HG03280 (cell line): ENCODE data around the gene SEC63.
"Not testable (repeated sequence)": the region's sequence is repeated elsewhere in the genome, so short reads cannot be mapped to it uniquely, and the experiment has no call there.

Experiments
- ATAC-seq: cut with Tn5 transposase; IDR thresholded peaks from one replicate; pipeline ENCODE4 v1.9.1; 2021; ENCODE audit warnings: mild to moderate bottlenecking, moderate library complexity; ENCODE audit not compliant: unreplicated experiment

SEC63 gene

DNA sequence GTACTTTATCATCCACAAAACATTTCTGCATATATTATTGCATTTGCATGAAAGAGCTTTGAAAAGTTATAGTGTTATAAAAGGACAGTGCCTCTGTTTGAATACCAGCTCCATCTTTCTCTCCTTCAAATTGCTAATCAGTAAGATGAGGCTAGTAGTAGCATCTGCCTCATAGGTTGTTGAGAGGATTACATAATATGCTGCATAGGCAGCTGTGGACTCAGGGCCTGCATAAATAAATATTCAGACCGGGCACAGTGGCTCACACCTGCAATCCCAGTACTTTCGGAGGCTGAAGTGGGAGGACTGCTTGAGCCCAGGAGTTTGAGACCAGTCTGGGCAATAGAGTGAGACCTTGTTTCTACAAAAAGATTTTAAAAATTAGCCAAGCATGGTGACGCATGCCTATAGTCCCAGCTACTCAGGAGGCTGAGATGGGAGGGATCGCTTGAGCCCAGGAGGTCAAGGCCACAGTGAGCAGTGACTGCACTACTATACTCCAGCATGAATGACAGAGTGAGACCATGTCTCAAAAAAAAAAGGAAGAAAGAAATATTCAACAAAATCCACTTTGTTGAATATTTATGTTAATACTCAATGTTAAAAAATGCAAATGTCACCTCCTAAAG, 18.3 kb upstream of the SEC63 start:
- no peak for ATAC-seq

DNA sequence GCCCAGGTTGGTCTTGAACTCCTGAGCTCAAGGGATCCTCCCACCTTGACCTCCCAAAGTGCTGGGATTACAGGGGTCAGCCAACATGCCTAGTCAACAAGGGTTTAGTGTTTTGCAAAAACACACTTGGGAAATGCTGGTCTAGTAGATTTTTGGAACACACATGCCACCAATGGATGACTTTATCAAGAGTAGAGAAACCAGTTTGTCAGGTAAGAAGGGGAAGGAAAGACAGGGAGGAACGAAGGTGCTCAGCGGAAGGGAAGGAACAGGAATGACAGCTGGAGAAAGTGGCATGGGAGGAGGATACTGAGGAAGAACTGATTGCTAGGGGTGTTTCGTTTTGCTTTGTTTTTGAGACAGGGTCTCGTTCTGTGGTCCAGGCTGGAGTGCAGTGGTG, 15.6 kb upstream of the SEC63 start:
- ATAC-seq = no peak

DNA sequence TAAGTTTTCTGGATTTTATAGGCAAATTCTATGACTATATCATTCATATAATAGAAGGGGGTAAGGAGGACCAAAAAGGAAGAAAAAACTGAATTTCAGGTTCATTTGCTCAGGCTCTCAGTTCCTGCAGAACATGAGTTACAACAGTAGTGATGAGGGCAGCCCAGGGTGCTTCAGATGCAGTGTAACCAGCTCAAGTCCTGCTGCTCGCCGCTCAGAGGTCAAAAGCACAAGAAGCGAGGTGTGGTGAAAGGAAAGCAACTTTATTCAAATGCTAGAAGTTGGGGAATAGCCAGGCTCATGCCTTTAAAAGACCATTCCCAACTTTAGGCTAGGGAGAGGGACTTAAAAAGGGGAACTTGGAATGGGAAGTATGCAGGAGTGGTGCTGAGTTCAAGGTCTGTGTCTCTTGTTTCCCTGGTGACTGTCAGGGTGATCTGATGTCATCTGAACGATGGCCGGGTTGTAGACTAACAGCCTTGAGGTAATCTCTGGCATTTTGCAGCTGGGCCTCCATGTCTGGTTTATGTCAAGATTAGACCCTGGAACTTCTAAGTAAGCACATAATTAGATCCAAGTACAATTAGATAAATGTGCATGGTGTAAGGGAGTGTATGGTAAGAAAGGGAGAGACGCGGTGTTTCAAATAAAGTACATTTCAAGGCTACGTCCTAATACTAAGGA, 14.5 kb upstream of the SEC63 start:
- ATAC-seq = no peak

DNA sequence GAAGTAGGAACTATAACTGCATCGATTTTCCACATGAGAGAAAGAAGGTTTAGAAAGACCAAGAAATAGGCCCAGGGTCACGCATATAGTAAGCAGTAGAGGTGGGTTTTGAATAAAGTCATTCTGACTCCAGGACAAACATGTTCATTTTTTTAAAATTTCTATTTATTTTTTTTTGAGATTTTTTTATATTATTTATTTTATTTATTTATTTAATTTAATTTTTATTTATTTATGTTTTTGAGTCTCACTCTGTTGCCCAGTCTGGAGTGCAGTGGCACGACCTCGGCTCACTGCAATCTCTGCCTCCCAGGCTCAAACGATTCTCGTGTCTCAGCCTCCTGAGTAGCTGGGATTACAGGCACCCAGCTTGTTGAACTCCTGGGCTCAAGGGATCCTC, 13.2 kb upstream of the SEC63 start:
- no peak for ATAC-seq

DNA sequence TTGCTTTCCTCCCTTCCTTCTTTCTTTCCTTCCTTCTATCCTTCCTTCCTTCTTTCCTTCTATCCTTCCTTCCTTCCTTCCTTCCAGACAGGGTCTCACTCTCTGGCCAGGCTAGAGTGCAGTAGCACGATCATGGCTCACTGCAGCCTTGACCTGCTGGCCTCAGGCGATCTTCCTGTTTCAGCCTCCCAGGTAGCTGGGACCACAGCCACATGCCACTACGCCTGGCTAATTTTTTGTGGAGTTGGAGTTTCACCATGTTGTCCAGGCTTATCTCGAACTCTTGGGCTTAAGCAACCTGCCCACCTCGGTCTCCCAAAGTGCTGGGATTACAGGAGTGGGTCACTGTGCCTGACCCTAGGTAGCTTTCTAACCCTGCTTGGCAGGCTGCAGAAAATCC, 12.2 kb upstream of the SEC63 start:
- ATAC-seq = no peak

DNA sequence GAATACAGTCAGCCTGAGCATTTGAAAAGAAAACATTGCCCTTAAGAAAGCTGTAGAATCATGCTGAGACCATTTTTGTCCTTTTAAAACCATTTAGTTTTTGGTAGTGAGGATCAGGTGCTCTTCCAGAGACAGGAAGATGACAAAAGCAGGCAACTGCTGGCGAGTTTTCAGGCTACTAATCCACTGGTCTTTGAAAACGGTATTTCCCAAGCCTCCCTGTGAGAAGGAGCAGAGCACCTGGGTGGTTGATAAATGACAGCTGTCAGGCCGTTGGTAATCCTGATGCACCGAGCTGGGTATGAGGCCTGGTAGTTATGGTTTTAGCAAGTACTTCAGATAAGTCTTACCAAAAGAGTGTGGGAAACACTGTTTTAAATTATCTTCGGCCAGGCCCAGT, 10.1 kb upstream of the SEC63 start:
- no peak for ATAC-seq

DNA sequence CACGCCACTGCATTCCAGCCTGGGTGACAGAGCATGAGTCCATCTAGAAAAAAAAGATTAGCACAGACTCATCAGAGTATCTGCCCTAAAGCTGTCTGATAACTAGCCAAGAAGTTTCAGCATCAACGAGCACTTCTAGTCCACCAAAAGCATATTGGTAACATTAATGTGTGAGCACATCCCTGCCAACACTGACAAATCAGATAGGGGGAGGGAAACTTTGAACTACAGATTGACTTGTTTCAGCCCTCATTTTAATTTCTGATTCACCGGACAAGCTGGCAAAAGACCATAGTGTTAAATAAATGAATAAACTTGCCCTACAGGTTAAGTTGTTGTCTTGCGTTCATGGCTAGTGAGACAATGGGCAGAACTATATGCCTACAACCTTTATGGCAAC, 7.7 kb upstream of the SEC63 start:
- ATAC-seq = no peak

DNA sequence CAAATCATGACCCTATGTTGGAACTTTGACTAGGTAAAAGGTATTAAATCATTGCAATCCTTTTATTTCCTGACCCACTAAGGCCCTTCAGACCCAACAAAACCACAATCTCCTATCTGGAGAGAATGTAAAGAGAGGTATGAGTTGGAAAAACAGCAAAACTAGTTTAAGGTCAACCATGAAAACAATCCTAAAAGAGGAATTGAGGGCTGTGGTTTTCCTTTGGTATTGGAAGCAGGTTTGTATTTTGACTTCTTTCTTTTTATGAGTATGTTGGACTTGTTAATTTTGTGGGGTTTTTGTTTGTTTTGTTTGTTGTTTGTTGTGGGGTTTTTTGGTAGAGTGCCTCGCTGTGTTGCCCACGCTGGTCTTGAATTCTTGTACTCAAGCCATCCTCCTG, 4.7 kb upstream of the SEC63 start:
- ATAC-seq = no peak

DNA sequence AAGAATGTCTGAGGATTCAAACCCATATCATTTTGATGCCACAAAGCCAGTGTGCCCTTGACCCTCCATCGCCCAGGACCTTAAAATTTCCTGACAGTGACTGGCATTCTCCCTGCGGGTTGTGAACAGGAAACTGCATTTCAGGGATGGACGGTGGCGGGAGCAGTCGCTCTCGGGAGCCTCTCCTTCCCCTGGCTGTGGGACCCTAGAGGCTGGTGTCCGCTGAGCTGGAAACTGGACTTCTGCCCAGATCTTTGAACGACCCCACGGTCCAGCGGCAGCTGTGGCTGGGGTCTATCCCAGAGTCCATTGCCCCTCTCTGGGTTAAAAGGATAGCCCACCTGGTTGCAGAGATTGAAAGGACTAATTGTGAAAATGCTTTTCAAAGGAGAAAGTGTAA, 1.4 kb upstream of the SEC63 start:
- no peak for ATAC-seq

DNA sequence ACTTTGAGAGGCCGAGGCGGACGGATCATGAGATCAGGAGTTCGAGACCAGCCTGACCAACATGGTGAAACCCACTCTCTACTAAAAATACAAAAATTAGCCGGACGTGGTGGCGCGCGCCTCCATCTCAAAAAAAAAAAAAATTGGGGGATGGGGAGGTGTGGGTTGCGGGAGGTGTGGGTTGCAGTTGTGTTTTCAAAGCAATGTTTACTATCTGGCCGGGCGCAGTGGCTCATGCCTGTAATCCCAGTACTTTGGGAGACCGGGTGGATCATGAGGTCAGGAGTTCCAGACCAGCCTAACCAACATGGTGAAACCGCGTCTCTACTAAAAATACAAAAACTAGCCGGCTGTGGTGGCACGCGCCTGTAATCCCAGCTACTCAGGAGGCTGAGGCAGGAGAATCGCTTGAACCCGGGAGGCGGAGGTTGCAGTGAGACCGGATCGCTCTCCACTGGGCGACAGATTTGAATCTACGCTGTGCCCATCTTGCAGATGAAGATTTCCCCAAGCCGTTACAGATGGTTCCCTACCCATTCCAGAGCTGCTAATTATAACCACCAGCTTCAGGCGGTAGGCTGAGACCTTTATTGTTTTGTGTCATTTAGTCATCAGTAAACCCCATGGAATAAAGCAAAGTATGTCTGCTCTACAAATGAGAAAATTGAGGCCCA, 818 bp upstream of the SEC63 start:
- not testable (repeated sequence) for ATAC-seq

DNA sequence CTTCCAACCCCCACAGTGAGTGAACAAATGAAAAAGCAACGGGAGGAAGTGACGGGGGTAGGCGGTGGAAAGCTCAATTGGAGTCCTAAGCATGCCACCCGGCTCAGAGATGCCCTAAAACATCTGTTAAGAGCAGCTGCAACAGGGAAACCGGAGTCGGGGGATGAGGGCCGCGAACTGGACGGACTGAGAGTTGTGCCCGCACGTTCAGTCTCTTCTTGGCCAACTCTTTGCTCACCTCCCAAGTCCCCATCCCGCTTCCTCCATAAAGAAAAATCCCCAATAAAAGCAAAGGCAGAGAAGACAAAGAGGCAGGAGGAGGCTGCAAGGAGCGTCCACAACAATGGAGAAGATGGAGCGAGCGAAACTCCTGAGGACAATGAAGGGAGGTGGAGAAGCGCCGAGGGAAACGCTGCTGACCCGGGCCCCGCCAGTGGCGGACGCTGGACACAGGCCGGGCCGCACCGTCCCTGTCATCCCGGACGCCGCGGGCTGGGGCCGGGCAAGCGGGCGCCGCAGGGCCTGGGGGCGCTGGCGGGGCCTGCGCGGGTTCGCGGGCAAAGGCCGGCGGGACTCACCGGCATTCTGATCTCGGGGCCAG, 600 bp downstream of the SEC63 start:
- peak; percentile 28 for ATAC-seq

DNA sequence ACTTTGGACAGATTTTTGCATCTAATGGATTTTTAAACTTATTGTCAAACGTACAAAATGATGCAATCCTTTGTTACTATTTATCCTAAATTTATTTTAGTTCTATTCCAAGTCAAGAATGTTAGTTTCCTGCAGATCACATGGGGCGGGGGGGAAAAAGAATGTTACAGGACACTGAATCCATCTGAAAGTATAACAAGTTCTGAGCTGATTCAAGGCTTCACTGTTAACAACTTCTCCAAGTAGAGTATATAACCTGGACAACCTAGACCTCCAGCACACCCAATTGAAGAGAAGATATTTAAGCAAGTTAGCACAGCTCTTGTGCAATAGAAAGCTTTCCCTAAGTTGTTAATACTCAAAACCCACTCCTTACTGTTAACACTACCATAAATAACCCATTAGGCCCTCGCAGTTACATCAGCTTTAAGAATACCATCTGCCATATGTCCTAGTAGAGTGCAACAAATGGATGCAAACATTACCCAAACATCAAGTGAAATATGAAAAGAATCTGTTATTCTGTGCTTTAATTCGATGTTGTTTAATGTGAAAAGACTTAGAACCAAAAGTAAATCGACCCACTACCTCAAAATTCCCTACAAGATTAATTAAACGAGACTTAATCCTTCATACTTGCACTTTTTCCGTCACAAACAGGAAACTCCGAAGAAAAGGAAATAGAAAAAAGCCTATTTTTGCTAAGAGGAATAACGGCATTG, 1.3 kb downstream of the SEC63 start:
- no peak for ATAC-seq

DNA sequence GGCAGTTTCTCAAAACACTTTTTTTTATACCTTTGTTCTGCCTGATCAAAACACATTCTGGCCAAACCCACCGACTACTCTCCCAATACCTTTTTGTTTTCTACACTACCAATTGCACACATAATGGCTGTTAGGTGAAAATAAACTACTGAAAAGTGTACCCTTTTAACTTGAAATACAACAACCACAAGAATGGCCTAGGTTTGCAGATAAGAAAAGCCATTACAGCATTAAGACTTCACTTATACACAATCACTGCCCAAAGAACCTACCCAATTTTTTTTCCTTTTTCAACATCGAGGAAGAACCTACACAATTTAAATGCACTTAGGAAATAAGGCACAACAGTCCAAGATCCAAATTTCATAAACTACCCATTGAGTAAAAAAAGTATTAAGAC, 1.8 kb downstream of the SEC63 start:
- ATAC-seq = no peak

DNA sequence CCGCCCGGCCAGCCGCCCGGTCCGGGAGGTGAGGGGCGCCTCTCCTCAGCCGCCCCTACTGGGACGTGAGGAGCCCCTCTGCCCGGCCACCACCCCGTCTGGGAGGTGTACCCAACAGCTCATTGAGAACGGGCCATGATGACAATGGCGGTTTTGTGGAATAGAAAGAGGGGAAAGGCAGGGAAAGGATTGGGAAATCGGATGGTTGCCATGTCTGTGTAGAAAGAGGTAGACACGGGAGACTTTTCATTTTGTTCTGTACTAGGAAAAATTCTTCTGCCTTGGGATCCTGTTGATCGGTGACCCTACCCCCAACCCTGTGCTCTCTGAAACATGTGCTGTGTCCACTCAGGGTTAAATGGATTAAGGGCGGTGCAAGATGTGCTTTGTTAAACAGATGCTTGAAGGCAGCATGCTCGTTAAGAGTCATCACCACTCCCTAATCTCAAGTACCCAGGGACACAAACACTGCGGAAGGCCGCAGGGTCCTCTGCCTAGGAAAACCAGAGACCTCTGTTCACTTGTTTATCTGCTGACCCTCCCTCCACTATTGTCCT, 4.1 kb downstream of the SEC63 start:
- not testable (repeated sequence) for ATAC-seq

DNA sequence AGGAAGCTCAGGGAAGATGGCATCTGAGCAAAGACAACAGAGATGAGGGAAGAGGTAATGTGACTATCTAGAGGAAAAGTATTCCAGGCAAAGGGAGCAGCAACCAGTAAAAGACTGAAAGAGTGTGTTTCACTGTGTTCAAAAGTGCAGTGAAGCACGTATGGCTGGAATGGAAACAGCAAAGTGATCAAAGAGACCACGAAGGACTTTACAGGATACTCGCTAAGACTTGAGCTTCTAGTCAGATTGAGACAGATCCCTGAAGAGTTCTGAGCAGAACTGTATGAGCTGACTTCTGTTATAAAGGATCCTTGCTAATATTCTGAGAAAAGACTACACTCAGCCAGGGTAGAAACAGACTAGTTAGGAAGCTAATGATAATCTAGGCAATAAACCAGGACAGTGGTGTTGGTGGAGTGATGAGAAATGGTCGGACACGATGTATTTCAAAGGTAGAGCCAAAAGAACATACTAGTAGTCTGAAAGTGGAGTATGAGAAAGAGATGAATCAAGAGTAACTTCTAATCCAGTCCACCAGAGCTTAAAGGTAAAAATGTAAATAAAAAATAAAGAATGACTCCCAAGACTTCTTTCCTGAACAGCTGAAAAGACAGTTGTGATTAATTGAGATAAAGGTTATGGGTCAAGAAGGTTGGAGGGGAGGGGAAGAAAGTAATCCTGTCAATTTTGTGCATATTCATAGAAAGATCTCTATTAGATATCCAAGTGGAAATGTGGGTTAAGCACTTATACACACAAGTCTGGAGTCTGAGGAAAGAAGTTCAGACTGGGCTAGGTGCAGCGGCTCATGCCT, 14.2 kb downstream of the SEC63 start:
- no peak for ATAC-seq

DNA sequence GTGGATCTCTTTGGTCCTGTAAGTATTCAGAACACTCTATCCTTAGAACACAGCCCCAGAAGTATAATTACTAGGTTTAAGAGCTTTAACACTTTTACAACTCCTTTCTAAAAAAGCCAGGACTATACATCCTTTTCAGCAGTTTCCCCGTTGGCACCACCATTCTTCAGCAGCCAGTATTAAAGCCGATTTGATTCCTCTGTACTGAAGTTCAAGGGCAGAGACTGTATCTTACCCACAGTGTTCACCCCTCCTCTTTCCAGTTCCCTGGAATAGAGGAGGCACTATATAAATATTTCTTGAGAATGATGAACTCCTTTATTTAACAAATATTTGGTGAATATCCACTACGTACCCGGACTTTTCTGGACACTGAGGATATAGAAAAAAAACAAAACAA, 15.9 kb downstream of the SEC63 start:
- ATAC-seq = no peak

DNA sequence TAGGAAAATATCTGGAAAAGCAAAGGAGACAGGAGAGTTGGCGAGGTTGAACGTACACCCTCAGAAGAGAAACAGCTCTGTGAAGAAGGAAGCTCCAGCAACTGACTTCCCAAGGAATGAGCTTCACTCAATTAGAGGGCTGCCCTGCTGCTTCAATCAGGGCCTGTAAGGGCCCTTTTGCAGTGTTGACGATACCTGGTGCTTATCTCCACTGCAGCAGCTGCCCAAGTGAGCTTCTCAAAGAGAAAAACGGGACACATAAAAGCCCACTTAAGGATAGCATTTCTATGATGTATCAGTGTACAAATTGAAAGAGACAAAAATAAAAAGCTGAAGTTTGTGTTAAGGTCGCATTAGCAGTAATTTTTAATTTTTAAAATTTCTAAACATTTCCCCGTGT, 16.4 kb downstream of the SEC63 start:
- no peak for ATAC-seq

DNA sequence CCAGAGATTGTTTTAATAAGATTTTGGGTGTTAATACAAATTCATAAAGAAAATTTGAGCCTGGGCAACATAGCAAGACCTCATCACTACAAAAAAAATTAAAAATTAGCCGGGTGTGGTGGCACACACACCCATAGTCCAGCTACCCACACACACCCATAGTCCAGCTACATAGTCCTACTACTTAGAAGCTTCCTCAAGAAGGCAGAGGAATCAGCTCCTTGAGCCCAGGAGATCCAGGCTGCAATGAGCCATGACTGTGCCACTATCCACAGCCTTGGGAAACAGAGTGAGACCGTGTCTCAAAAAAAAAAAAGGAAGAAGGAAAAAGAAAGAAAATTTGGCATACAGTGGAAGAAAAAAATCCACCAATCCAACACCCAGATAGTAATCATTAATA, 16.8 kb downstream of the SEC63 start:
- no peak for ATAC-seq

DNA sequence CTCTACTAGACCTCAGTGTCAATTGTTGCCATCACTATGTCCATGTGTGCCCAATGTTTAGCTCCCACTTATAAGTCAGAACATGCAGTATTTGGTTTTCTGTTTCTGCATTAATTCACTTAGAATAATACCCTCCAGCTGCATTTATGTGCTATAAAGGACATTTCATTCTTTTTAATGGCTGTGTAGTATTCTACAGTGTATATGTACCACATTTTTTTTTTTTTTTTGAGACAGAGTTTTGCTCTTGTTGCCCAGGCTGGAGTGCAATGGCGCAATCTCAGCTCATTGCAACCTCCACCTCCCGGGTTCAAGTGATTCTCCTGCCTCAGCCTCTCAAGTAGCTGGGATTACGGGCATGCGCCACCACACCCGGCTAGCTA, 21.1 kb downstream of the SEC63 start:
- ATAC-seq = not testable (repeated sequence)

DNA sequence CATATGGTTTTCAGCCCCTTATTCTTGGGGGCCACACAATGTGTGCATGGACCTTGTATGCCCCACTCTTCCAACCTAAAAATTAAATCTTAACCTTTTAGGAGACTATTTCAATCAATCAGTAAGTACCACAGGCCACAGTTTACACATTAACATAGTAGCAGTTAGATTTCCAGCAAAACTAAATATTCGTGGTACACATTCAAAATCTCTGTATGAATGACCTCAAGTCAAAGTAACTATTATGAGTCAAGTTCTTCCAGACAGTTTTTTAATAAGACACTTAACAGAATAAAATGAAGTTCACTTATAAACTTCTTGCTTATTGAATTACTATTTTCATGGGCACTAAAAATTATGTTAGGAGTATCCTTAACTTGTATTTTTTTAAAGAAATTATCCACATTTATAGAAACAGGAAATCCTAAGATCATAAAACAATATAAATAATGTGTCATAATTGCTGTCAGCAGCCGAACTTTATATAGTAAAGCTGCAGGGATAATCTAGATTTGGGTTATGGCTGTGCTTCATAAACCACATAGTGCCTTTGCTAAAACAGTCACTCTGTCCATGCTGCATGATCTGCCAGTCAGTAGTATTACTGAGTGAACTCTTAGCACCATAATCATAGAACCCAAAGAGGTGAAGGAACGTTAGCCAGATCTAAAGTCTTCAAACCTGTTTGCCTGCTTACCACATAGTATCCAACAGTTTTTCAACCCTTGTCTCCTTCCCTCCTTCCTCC, 21.7 kb downstream of the SEC63 start:
- ATAC-seq = no peak
